Neuronal stem cell (in vitro differentiated cells): Measurements from ENCODE around the gene TRPM5.

ENCODE experiments used
- DNase-seq: peaks from one replicate; pipeline ENCODE4 v3.0.0-alpha.2; 2013; ENCODE audit warnings: low spot score
- H2AFZ ChIP-seq: one replicate; pipeline ENCODE4 v1.6.1; 2013; ENCODE audit warnings: mild to moderate bottlenecking, low read length, inconsistent platforms
- H2AK5ac ChIP-seq: 2 replicates; pipeline ENCODE4 v1.6.1; 2013; ENCODE audit warnings: low read depth, mild to moderate bottlenecking, inconsistent platforms, low read length, moderate library complexity, mixed read lengths
- H2BK120ac ChIP-seq: 2 replicates; pipeline ENCODE4 v1.6.1; 2013; ENCODE audit warnings: low read depth, mild to moderate bottlenecking, inconsistent platforms, low read length, moderate library complexity, mixed read lengths
- H2BK12ac ChIP-seq: one replicate; pipeline ENCODE4 v1.6.1; 2013; ENCODE audit warnings: low read length, inconsistent platforms
- H2BK15ac ChIP-seq: 2 replicates; pipeline ENCODE4 v1.6.1; 2013; ENCODE audit warnings: mild to moderate bottlenecking, low read length, inconsistent platforms, mixed read lengths
- H2BK5ac ChIP-seq: one replicate; pipeline ENCODE4 v1.6.1; 2013; ENCODE audit warnings: inconsistent platforms, mild to moderate bottlenecking, low read length, moderate library complexity
- H3K14ac ChIP-seq: one replicate; pipeline ENCODE4 v1.6.1; 2013; ENCODE audit warnings: low read length, inconsistent platforms
- H3K18ac ChIP-seq: 2 replicates; pipeline ENCODE4 v1.6.1; 2013; ENCODE audit warnings: low read length, inconsistent platforms
- H3K23ac ChIP-seq: 2 replicates; pipeline ENCODE4 v1.6.1; 2013; ENCODE audit warnings: low read depth, mild to moderate bottlenecking, mixed read lengths, low read length, inconsistent platforms; ENCODE audit not compliant: poor library complexity
- H3K27ac ChIP-seq: replicated peaks from 3 replicates; pipeline ENCODE4 v1.5.1; 2013; ENCODE audit warnings: low read length, inconsistent platforms
- H3K27me3 ChIP-seq, 3 experiments: 2 replicates each; pipeline ENCODE4 v1.6.1; 2013; ENCODE audit warnings: low read length in 3 of 3, mild to moderate bottlenecking in 2 of 3, inconsistent platforms in 1 of 3, low read depth in 1 of 3, mixed read lengths in 1 of 3, moderate library complexity in 1 of 3; ENCODE audit not compliant: control insufficient read depth in 3 of 3, insufficient read depth in 3 of 3
- H3K36me3 ChIP-seq, 2 donors: replicated peaks in 1 of 2; 2 replicates each; pipeline ENCODE4 v1.6.1; 2013; ENCODE audit warnings: low read length in 2 of 2; ENCODE audit not compliant: control insufficient read depth in 2 of 2, insufficient read depth in 2 of 2
- H3K4ac ChIP-seq: 2 replicates; pipeline ENCODE4 v1.6.1; 2013; ENCODE audit warnings: inconsistent platforms, mild to moderate bottlenecking, low read length, moderate library complexity
- H3K4me1 ChIP-seq, 2 donors: 1 replicate in 1 of 2; 2 replicates in 1 of 2; pipeline ENCODE4 v1.6.1; 2013; ENCODE audit warnings: low read length in 2 of 2, low read depth in 1 of 2; ENCODE audit not compliant: control insufficient read depth in 2 of 2, insufficient read depth in 1 of 2
- H3K4me2 ChIP-seq: one replicate; pipeline ENCODE4 v1.6.1; 2013; ENCODE audit warnings: mild to moderate bottlenecking, low read length, inconsistent platforms; ENCODE audit not compliant: insufficient read depth, poor library complexity, severe bottlenecking
- H3K4me3 ChIP-seq, 2 donors: 2 replicates each; pipeline ENCODE4 v1.5.1; 2013; ENCODE audit warnings: low read length in 2 of 2, mild to moderate bottlenecking in 2 of 2, inconsistent platforms in 1 of 2, moderate library complexity in 1 of 2
- H3K79me1 ChIP-seq: one replicate; pipeline ENCODE4 v1.6.1; 2013; ENCODE audit warnings: low read depth, mild to moderate bottlenecking, inconsistent platforms, low read length, moderate library complexity
- H3K9ac ChIP-seq: one replicate; pipeline ENCODE4 v1.6.1; 2013; ENCODE audit warnings: mild to moderate bottlenecking, low read depth, low read length, inconsistent platforms; ENCODE audit not compliant: poor library complexity
- H3K9me3 ChIP-seq, 2 donors: replicated peaks in 1 of 2; 2 replicates each; pipeline versions ENCODE3 to v1.6.1; 2013; ENCODE audit warnings: low read length in 2 of 2, mild to moderate bottlenecking in 2 of 2, inconsistent platforms in 1 of 2, low read depth in 1 of 2, mixed read lengths in 1 of 2, moderate library complexity in 1 of 2; ENCODE audit not compliant: control insufficient read depth in 2 of 2, insufficient read depth in 1 of 2
- H4K8ac ChIP-seq: one replicate; pipeline ENCODE4 v1.6.1; 2013; ENCODE audit warnings: low read depth, mild to moderate bottlenecking, inconsistent platforms, low read length, moderate library complexity
- H4K91ac ChIP-seq: one replicate; pipeline ENCODE4 v1.6.1; 2013; ENCODE audit warnings: low read length, low read depth, mild to moderate bottlenecking, inconsistent platforms; ENCODE audit not compliant: poor library complexity
- WGBS, 2 donors: extraction: QIAGEN DNeasy Blood & Tissue Kit; methylation state at CpG; one replicate each; pipeline ENCODE4 v1.1.7; 2013; ENCODE audit warnings: missing lambda C conversion rate in 2 of 2, mixed read lengths in 1 of 2; ENCODE audit not compliant: insufficient read length in 2 of 2, insufficient replicate concordance in 1 of 2; ENCODE audit errors: extremely low coverage in 2 of 2; 5-methylcytosine and 5-hydroxymethylcytosine counted together

TRPM5 gene

GRCh38 chr11:2420502-2421225 lies 23.6 kb downstream of the TRPM5 start:
- no peaks in the 10 kb centered on the region for H3K9me3 ChIP-seq
- no peaks in the 10 kb centered on the region for H3K36me3 ChIP-seq
- no peak overlapping the region for H3K4me3 ChIP-seq
- H3K27ac ChIP-seq: no peak overlapping the region
- peak overlapping the region; percentile 68 for H3K23ac ChIP-seq
- peak overlapping the region; percentile 93 for H2BK120ac ChIP-seq
- no peaks in the 10 kb centered on the region for H3K27me3 ChIP-seq
- DNase-seq: peak; percentile 77
- H2BK15ac ChIP-seq: peak overlapping the region; percentile 100
- peak overlapping the region; percentile 99 for H2AK5ac ChIP-seq
- peak overlapping the region; percentile 95 for H2BK5ac ChIP-seq
- WGBS, 2 donors: no CpG with 5 or more reads among the region's 44 CpGs
- peak overlapping the region; percentile 98 for H3K4ac ChIP-seq
- H3K4me1 ChIP-seq: peaks cover 4 to 10% of the 10 kb centered on the region in 2 donors
- peak overlapping the region; percentile 86 for H3K9ac ChIP-seq
- H2BK12ac ChIP-seq: peak overlapping the region; percentile 91
- H4K8ac ChIP-seq: peak overlapping the region; percentile 100
- peak overlapping the region; percentile 95 for H3K18ac ChIP-seq
- H4K91ac ChIP-seq: peak overlapping the region; percentile 94
- peaks cover 2% of the 10 kb centered on the region for H3K79me1 ChIP-seq
- H3K14ac ChIP-seq: peak overlapping the region; percentile 94
- peak overlapping the region; percentile 99 for H2AFZ ChIP-seq
- H3K4me2 ChIP-seq: peak overlapping the region; percentile 11

- Histone ChIP-seq H2BK120ac (peak overlapping the region; percentile 16), H3K9me3 (no peaks in the 10 kb centered on the region), H3K4me2 (no peak overlapping the region), H3K23ac (no peak overlapping the region), H4K91ac (peak overlapping the region; percentile 93), H3K79me1 (peaks cover 2% of the 10 kb centered on the region), H3K36me3 (no peaks in the 10 kb centered on the region), H3K27me3 (no peaks in the 10 kb centered on the region), H2BK5ac (peak overlapping the region; percentile 95), H2AFZ (peak overlapping the region; percentile 99), H3K4me1 (peaks cover 4 to 10% of the 10 kb centered on the region in 2 donors), H3K9ac (peak overlapping the region; percentile 70), H3K4ac (peak overlapping the region; percentile 98), H3K4me3 (no peak overlapping the region), H2AK5ac (peak overlapping the region; percentile 98), H3K14ac (peak overlapping the region; percentile 89), H2BK15ac (peak overlapping the region; percentile 100), H2BK12ac (peak overlapping the region; percentile 67), H3K18ac (peak overlapping the region; percentile 73), H4K8ac (peak overlapping the region; percentile 98), H3K27ac (no peak overlapping the region)
- no CpG with 5 or more reads among the region's 36 CpGs for WGBS, 2 donors
- peak; percentile 69 for DNase-seq
These were observed 24.4 kb downstream of the TRPM5 start for GRCh38 chr11:2419638-2420501.

GRCh38 chr11:2418693-2419360 lies 25.5 kb downstream of the TRPM5 start:
- H3K27me3 ChIP-seq: no peaks in the 10 kb centered on the region
- no peak overlapping the region for H2BK5ac ChIP-seq
- no peak overlapping the region for H4K91ac ChIP-seq
- no peak overlapping the region for H3K4me2 ChIP-seq
- H3K9ac ChIP-seq: peak overlapping the region; percentile 77
- H3K23ac ChIP-seq: peak overlapping the region; percentile 73
- H3K36me3 ChIP-seq: no peaks in the 10 kb centered on the region
- peak overlapping the region; percentile 82 for H2BK12ac ChIP-seq
- peak overlapping the region; percentile 71 for H3K14ac ChIP-seq
- H3K4me3 ChIP-seq: no peak overlapping the region
- H3K9me3 ChIP-seq: no peaks in the 10 kb centered on the region
- no CpG with 5 or more reads among the region's 21 CpGs for WGBS, 2 donors
- H2AFZ ChIP-seq: peak overlapping the region; percentile 29
- peak overlapping the region; percentile 65 for H4K8ac ChIP-seq
- H3K4me1 ChIP-seq: peaks cover 4 to 10% of the 10 kb centered on the region in 2 donors
- DNase-seq: no peak
- no peak overlapping the region for H2BK120ac ChIP-seq
- H3K4ac ChIP-seq: peak overlapping the region; percentile 95
- H3K27ac ChIP-seq: no peak overlapping the region
- H2BK15ac ChIP-seq: peak overlapping the region; percentile 100
- H3K79me1 ChIP-seq: peaks cover 2% of the 10 kb centered on the region
- H2AK5ac ChIP-seq: peak overlapping the region; percentile 97
- peak overlapping the region; percentile 87 for H3K18ac ChIP-seq
